Activated CD4-positive, alpha-beta T cell treated with anti-CD3 and anti-CD28 coated beads for 24 hours (primary cell): ENCODE data around the gene HCN1.

Experiments used
- DNase-seq, 2 donors: peaks; one replicate each; pipeline ENCODE4 v3.0.0-alpha.2; 2020; ENCODE audit warnings: low read depth in 2 of 2

The HCN1 gene

GRCh38 chr5:45288746-45289145 lies 407.4 kb downstream of the HCN1 start:
- DNase-seq = no peak

- no peak for DNase-seq
These were observed 411.7 kb downstream of the HCN1 start for GRCh38 chr5:45284436-45284835.

- DNase-seq = no peak
These were observed 415.1 kb downstream of the HCN1 start for GRCh38 chr5:45281081-45281480.

- DNase-seq = no peak
These were observed 417.1 kb downstream of the HCN1 start for GRCh38 chr5:45279109-45279508.

DNA sequence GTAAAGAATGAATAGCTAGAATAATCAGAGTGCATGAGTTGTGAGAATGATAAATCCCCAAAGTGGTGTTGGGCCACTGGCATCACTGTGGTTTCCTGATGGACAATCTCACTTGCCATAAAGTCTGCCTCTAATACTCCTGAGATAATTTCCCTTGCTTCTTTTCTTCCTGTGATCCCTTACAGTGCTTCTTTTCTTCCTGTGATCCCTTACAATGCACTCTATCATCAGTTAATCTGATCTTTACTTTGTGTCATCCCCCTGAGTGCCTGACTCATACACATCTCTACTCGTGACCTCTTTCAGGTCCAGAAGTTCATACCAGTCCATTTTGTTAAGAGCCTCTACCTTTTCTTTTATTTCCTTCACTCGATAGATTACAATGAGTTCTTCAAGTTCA lies 418.3 kb downstream of the HCN1 start:
- no peak for DNase-seq

DNA sequence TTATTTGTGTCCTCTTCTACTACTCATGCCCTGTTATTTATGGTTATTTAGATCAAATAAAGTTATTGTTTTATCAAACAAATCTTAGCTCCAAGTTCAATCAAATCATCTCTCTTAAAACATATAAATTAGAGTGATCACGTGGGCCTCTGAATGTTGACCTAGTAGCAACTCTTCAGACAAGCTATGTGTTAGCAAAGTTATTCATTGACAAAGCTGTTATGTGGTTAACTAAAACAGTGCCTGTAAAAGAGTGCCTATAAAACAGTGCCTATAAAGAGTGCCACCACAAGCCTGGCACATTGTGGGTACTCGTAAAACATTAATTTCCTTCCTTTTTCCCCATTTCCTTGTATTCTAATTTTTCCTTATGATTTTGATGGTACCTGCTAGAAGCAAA lies 421.9 kb downstream of the HCN1 start:
- no peak for DNase-seq

DNA sequence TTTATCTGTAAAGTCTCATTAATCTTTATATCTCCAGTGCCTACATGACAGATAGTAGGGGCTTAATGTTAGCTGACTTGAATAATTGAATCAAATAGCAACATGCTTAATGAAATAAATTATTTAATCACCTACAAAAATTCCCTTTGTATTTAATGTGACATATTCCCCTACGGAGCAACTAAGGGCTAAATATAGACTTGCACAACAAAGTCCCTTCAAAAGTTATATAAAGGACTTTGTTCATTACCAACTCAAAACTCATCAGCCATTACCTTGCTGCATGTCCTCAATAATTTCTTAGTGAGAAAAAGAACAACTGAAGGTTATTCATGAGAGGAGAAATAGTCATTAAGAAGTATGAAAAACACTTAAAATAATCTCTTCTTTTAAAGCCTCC lies 424.6 kb downstream of the HCN1 start:
- no peak for DNase-seq

- no peak for DNase-seq
These were observed 431.7 kb downstream of the HCN1 start for GRCh38 chr5:45264447-45264846.

GRCh38 chr5:45262061-45262590 lies 434.1 kb downstream of the HCN1 start:
- DNase-seq = no peak

GRCh38 chr5:45261125-45261524 lies 435.1 kb downstream of the HCN1 start:
- no peak for DNase-seq

DNA sequence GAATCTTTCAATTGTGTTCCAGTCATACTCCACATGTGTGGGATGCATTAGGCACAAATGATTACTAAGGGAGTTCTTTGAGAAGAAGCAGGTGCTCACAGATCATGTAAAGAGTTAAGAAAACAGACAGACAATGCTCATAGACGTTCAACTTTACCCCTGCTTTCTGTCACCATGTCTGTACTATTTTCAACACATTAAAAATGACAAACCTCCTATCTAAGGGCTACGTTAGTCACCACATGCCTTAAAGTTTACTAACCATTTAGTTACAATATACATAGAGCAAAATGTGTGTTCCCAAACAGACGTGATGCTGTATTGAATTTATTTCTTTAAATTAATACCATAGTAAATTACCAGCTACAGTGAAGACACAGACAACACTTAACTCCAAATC lies 435.9 kb downstream of the HCN1 start:
- no peak for DNase-seq

DNA sequence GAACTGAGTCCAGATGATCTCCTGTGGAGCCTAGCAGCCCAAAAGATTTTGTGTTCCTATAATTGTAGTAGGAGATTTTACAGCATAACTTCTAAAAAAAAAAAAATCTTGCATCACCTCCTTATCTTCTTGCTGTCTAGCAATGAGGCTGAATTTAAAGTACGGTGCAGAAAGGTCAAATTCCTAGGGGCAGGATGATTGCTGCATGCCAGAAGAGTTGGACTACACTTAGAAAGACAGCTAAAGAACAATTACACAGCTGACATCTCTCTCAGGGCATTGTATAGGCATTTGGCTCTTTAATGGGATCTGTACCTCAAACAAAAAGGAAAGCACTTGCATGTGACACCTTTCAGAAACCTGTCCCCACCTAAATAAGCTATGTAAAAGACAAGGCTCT lies 443.2 kb downstream of the HCN1 start:
- DNase-seq = no peak

DNA sequence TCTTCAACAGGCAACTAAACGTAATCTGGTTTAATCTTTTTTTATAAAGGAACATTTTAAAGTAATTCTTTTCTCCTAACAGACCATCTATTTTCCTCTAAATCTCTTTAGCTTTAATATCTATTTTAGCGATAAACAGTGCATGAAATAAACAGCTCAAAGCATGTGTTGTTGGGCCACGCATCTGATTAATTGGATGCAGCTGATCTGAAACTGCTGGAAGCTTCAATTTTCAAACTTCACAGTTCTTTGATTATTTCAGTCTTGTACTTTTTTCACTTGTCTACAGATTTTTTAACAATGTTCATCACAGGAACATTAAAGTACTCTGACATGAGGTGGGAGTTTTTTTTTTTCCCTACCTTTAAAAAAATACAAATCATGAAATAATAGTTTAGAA lies 443.6 kb downstream of the HCN1 start:
- no peak for DNase-seq

DNA sequence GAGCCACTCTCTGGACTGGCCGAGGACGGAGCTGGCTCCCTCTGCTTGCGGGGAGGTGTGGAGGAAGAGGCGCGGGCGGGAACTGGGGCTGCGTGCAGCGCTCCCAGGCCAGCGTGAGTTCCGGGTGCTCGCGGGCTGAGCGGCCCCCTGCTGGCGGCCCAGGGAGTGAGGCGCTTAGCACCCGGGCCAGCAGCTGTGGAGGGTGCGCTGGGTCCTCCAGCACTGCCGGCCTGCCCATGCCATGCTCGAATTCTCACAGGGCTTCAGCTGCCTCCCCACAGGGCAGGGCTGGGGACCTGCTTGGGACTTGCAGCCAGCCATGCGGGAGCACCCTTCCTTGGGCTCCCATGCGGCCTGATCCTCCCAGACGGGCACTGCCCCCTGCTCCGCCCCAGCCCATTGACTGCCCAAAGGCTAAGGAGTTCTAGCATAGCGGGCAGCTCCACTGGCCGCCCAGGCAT lies 470.6 kb downstream of the HCN1 start:
- no peak for DNase-seq

- no peak for DNase-seq
These were observed 490.7 kb downstream of the HCN1 start for GRCh38 chr5:45205403-45205961.
